Measurements from ENCODE around the gene PLA2G1B. TPM values are rescaled to one million over a fixed set of nuclear protein-coding genes. Genes with fewer than 3 reads are reported as not detected.

PLA2G1B gene
- total RNA-seq, 1 experiment from 2014 or later = not detected

- BruUV-seq (replicated peaks) = no TSS peak
- Histone ChIP-seq H3K27me3 (replicated peaks; ENCODE audit: insufficient read depth, low read depth, low read length, poor library complexity) (peaks cover 36% of the 10 kb centered on the region), H3K4me3 (ENCODE audit: low read depth, low read length, poor library complexity, severe bottlenecking) (no peak overlapping the region), H3K9me3 (ENCODE audit: low read depth, low read length, poor library complexity, severe bottlenecking) (no peaks in the 10 kb centered on the region), H3K27ac (ENCODE audit: low read depth, low read length, poor library complexity, severe bottlenecking) (no peak overlapping the region), H3K36me3 (ENCODE audit: insufficient read depth, low read length, poor library complexity, severe bottlenecking) (no peaks in the 10 kb centered on the region), H3K4me1 (ENCODE audit: insufficient read depth, low read length, poor library complexity, severe bottlenecking) (no peaks in the 10 kb centered on the region)
- DNase-seq (ENCODE audit: low spot score) = no peak
- ChIA-PET POLR2A (ENCODE audit: low non-redundant PET) (no interaction called here), CTCF (no interaction called here)
- intact Hi-C loops (cut with micrococcal nuclease; ENCODE audit: unreplicated experiment) = no loop called here
- TF ChIP-seq CTCF (conservative IDR thresholded peaks at IDR 0.05; ENCODE audit: low read depth, low read length) = no peak
- TF ChIP-seq EZH2 (IDR thresholded peaks at IDR 0.05; ENCODE audit: borderline replicate concordance, low read depth, low read length, poor library complexity, severe bottlenecking) = no peak
Observed at GRCh38 chr12:120376009-120376408, 48.4 kb upstream of the PLA2G1B start.

GRCh38 chr12:120373683-120374082 lies 46.1 kb upstream of the PLA2G1B start:
- H3K36me3 ChIP-seq (ENCODE audit: insufficient read depth, low read length, poor library complexity, severe bottlenecking) = no peaks in the 10 kb centered on the region
- H3K9me3 ChIP-seq (ENCODE audit: low read depth, low read length, poor library complexity, severe bottlenecking) = no peaks in the 10 kb centered on the region
- H3K27me3 ChIP-seq (replicated peaks; ENCODE audit: insufficient read depth, low read depth, low read length, poor library complexity) = peaks cover 55% of the 10 kb centered on the region
- ChIA-PET POLR2A (ENCODE audit: low non-redundant PET) (no interaction called here), CTCF (no interaction called here)
- no TSS peak for BruUV-seq (replicated peaks)
- H3K4me3 ChIP-seq (ENCODE audit: low read depth, low read length, poor library complexity, severe bottlenecking) = no peak overlapping the region
- intact Hi-C loops (cut with micrococcal nuclease; ENCODE audit: unreplicated experiment) = no loop called here
- TF ChIP-seq EZH2 (IDR thresholded peaks at IDR 0.05; ENCODE audit: borderline replicate concordance, low read depth, low read length, poor library complexity, severe bottlenecking) = no peak
- no peak overlapping the region for H3K27ac ChIP-seq (ENCODE audit: low read depth, low read length, poor library complexity, severe bottlenecking)
- H3K4me1 ChIP-seq (ENCODE audit: insufficient read depth, low read length, poor library complexity, severe bottlenecking) = no peaks in the 10 kb centered on the region
- no peak for DNase-seq (ENCODE audit: low spot score)

DNA sequence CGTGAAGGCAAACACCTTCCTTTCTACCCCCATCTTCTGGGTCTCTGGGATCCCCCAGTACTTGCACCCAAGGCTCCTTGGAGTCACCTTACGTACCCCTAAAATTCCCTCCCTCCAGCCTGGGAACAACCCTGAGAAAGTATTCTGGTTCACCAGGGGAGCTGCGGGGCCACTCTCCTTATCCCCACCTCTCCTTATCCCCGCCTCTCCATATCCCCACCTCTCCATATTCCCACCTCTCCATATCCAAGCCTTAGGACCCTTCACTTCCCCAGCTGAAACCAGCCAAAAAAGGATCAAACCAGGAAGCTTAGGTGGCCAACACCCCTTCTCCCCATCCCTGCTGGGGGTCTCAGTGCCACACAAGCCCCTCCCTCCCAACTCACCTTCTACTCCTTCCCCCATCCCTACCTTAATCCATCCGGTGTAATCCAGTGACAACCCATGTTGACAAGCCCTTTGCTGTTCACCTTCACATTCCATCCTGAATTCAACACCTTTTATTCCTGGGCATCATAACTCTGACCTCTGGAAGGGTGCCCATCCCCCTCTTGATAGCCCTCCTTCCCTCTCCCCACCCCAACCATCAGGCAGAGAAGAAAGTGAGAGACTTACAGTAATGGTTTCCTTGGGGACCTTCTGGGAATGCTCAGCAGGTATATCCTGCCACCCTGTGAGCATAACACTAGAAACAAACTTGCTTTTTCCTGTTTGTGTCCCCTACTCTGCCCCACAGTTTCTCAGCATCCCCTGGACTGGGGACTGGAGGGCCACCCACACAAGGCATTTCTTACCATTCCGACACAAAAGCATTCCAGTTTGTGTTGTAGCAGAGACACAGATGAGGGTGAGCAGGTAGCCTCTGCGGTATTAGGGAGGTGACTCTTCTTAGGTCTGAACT lies 43.0 kb upstream of the PLA2G1B start:
- POLR2A ChIA-PET (ENCODE audit: low non-redundant PET) = no interaction called here
- no peaks in the 10 kb centered on the region for H3K9me3 ChIP-seq (ENCODE audit: low read depth, low read length, poor library complexity, severe bottlenecking)
- no TSS peak for BruUV-seq (replicated peaks)

More for the DNA sequence above, 43.0 kb upstream of the PLA2G1B start:
- intact Hi-C loops (cut with micrococcal nuclease; ENCODE audit: unreplicated experiment) = no loop called here
- DNase-seq (ENCODE audit: low spot score) = no peak
- no peaks in the 10 kb centered on the region for H3K4me1 ChIP-seq (ENCODE audit: insufficient read depth, low read length, poor library complexity, severe bottlenecking)
- H3K4me3 ChIP-seq (ENCODE audit: low read depth, low read length, poor library complexity, severe bottlenecking) = no peak overlapping the region
- no peaks in the 10 kb centered on the region for H3K36me3 ChIP-seq (ENCODE audit: insufficient read depth, low read length, poor library complexity, severe bottlenecking)
- peaks cover 61% of the 10 kb centered on the region for H3K27me3 ChIP-seq (replicated peaks; ENCODE audit: insufficient read depth, low read depth, low read length, poor library complexity)
- no peak overlapping the region for H3K27ac ChIP-seq (ENCODE audit: low read depth, low read length, poor library complexity, severe bottlenecking)
- CTCF ChIA-PET = interaction anchor here (0.6 kb wide), 1 partner anchor 69 kb away, joined by 5 read pairs; no protein-coding TSS in a partner anchor
- TF ChIP-seq CTCF (conservative IDR thresholded peaks at IDR 0.05; ENCODE audit: low read depth, low read length) (no peak), EZH2 (IDR thresholded peaks at IDR 0.05; ENCODE audit: borderline replicate concordance, low read depth, low read length, poor library complexity, severe bottlenecking) (no peak)

All from A673 (cell line).